Measurements from ENCODE around the gene PTPRE. TPM values are rescaled to one million over a fixed set of nuclear protein-coding genes. Genes with fewer than 3 reads are reported as not detected.

PTPRE gene
- total and polyA plus RNA-seq, 8 donors = 6.8 to 88.7 (median 9.3) TPM

DNA sequence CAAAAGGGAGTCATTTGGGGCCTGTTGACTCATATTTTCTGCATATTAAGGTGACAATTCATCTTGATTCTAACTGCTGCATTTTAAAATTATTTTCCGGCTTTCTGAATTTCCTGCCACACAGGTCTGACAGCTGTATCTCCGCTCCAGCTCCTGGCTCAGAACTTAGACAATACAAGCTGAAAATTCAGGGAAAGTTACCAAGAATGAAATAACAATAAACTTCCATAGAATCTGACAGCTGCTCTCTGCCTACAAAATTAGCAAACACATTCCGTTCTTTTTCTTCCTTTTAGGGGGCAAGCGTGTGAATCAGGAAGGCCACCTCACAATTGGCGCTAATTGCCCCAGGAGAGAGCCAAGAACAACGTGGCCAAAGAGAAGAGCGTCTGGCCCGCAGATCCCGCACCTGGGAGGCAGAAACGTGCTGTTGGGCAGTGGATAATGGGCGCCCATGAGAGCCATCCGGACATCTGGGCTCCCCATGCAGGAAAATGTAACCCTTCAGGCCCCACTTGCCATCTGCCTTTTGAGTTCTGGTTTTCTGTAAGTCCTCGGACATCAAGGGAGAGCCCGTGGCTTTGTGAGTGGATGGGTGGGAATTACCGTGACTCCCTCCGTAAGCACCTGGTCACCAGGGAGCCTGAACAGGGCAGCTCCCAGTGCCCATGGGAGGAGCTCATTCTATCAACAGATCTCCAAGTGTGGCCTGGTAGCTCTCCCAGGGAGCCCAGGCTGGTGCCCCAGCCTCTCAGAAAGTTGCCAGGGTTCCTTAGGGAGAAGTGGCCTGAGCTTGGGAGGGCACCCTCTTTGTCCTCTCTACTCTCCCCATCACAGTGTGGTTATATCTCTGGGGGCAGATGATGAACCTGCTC is 19.1 kb upstream of the PTPRE start:
- Histone ChIP-seq H3K27ac (no peak overlapping the region), H3K27me3 (no peaks in the 10 kb centered on the region), H3K4me3 (no peak overlapping the region), H3K36me3 (no peaks in the 10 kb centered on the region), H3K9me3 (no peaks in the 10 kb centered on the region), H3K4me1 (peaks cover 3 to 22% of the 10 kb centered on the region in 2 donors)
- intact Hi-C loops (cut with DNase I) = no loop called here
- TF ChIP-seq, protein P1, sequence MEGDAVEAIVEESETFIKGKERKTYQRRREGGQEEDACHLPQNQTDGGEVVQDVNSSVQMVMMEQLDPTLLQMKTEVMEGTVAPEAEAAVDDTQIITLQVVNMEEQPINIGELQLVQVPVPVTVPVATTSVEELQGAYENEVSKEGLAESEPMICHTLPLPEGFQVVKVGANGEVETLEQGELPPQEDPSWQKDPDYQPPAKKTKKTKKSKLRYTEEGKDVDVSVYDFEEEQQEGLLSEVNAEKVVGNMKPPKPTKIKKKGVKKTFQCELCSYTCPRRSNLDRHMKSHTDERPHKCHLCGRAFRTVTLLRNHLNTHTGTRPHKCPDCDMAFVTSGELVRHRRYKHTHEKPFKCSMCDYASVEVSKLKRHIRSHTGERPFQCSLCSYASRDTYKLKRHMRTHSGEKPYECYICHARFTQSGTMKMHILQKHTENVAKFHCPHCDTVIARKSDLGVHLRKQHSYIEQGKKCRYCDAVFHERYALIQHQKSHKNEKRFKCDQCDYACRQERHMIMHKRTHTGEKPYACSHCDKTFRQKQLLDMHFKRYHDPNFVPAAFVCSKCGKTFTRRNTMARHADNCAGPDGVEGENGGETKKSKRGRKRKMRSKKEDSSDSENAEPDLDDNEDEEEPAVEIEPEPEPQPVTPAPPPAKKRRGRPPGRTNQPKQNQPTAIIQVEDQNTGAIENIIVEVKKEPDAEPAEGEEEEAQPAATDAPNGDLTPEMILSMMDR (IDR thresholded peaks at IDR 0.05) = no peak
- DNase-seq = no peak
- no peak for ATAC-seq

DNA sequence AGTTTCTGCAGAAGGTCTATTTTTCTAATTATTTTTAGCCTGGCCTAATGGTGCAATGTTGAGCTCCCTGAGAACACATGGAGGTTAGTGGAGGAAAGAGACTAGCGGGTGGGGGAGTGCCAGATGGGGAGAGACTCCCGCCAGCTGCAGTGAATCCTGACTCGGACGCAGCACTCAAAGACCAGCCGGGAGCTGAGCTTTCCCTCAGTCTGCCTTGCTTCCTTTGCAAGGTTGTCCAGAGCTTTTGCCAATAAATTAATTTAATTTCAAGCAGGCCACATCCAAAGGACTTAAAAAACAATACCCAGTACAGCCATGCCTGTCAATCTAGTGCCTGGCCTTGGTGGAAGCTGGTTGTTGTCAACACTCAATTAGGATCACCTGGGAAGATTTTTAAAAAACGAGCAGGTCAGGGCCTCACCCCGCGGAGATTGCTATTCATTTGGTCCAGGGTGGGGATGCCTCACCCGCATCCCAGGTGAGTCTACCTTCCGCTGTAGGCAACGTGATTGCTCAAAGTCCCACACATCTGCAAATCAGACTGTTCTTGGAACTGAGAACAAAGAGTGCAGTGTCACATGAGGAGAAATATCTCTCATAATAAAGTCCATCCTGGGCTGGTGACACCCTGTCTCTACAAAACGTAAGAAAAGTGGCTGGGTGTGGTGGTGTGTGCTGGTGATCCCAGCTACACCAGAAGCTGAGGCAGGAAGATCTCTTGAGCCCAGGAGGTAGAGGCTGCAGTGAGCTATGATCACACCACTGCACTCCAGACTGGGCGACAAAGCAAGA is 18.2 kb upstream of the PTPRE start:
- ATAC-seq = no peak
- Histone ChIP-seq H3K27ac (peak overlapping the region in 1 of 2 donors; percentile 49), H3K4me1 (peaks cover 3 to 20% of the 10 kb centered on the region in 2 donors), H3K9me3 (no peaks in the 10 kb centered on the region), H3K27me3 (no peaks in the 10 kb centered on the region), H3K36me3 (no peaks in the 10 kb centered on the region), H3K4me3 (no peak overlapping the region)
- intact Hi-C loops (cut with DNase I) = no loop called here
- DNase-seq = no peak
- TF ChIP-seq, protein P1 (IDR thresholded peaks at IDR 0.05) = no peak

DNA sequence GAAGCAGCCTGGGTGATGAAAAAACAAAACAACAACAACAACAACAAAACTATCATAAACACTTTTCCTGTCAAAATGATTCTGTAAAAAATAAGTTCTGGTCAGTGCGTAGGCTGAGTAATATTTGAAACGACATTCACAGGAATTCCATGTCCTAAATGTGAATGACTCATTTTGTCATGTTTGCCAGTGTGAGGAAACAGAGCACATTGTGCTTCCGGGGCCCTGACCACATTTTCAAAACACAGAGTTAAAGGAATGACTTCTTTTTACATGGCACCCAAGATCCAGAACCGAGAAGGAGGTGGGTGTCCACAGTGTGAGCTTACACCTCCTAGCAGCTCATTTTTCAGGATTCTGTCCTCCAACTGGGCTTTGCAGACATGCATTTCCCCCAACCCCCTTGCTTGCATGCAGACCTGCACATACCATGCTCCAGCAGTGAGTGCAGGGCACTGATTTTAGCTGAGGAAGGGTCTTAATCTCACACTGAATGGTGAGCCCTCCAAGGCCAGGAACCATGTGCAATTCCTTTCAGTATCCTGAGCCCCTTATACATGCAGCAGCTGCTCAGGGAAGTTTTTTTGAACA is 17.2 kb upstream of the PTPRE start:
- H3K27me3 ChIP-seq = no peaks in the 10 kb centered on the region
- no peaks in the 10 kb centered on the region for H3K36me3 ChIP-seq
- intact Hi-C loops (cut with DNase I) = no loop called here
- no peaks in the 10 kb centered on the region for H3K9me3 ChIP-seq
- DNase-seq (no peak), ATAC-seq (peak; percentile 47)
- TF ChIP-seq, protein P1 (IDR thresholded peaks at IDR 0.05) = no peak
- peaks cover 3 to 20% of the 10 kb centered on the region in 2 donors for H3K4me1 ChIP-seq
- H3K4me3 ChIP-seq = no peak overlapping the region
- peak overlapping the region in 1 of 2 donors; percentile 49 for H3K27ac ChIP-seq

DNA sequence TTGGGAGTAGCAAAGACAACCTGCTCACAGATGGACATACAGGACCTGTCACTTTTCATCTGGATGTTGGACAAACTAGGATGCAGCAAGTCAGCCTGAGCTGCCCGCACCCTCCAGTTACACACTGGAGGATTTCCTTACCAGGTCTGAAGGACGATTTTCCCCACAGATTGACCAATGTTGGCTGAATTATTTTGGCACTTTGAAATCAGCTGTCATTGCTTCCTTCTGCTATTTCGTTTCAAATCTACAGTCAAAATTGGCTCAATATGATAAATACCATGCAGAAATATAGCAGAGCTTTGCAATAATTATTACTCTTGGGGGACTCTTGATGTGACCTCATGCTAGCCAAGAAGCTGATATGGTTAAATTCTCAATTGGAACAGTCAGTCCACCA is 16.7 kb upstream of the PTPRE start:
- Histone ChIP-seq H3K36me3 (no peaks in the 10 kb centered on the region), H3K4me3 (no peak overlapping the region), H3K27me3 (no peaks in the 10 kb centered on the region), H3K27ac (peak overlapping the region in 1 of 2 donors; percentile 49), H3K9me3 (no peaks in the 10 kb centered on the region), H3K4me1 (peaks cover 3 to 20% of the 10 kb centered on the region in 2 donors)
- ATAC-seq = no peak
- intact Hi-C loops (cut with DNase I) = no loop called here
- DNase-seq = no peak
- TF ChIP-seq, protein P1 (IDR thresholded peaks at IDR 0.05) = no peak
